Hepatocyte (in vitro differentiated cells): Measurements from ENCODE around the gene HOXD11. TPM values are rescaled to one million over a fixed set of nuclear protein-coding genes. Genes with fewer than 3 reads are reported as not detected.

ENCODE experiments used
- DNase-seq: peaks from one replicate; pipeline ENCODE4 v3.0.0-alpha.2; 2016; ENCODE audit warnings: low spot score
- H2AFZ ChIP-seq: fragments of 200-600 bp; sonication (generic); 2 replicates; pipeline ENCODE4 v1.6.0; 2016; ENCODE audit warnings: antibody characterized with exemption, mild to moderate bottlenecking
- H3K27ac ChIP-seq: fragments of 200-600 bp; sonication (generic); 2 replicates; pipeline ENCODE4 v1.5.1; 2016; ENCODE audit warnings: mild to moderate bottlenecking
- H3K27me3 ChIP-seq: fragments of 200-600 bp; sonication (generic); 2 replicates; pipeline ENCODE4 v1.6.1; 2016
- H3K36me3 ChIP-seq: fragments of 200-600 bp; sonication (generic); replicated peaks from 2 replicates; pipeline ENCODE4 v1.5.1; 2016; ENCODE audit warnings: low read depth; ENCODE audit not compliant: insufficient read depth
- H3K4me1 ChIP-seq: fragments of 200-600 bp; sonication (generic); 2 replicates; pipeline ENCODE4 v1.5.1; 2016; ENCODE audit warnings: mild to moderate bottlenecking, moderate library complexity; ENCODE audit not compliant: insufficient read depth
- H3K4me2 ChIP-seq: fragments of 200-600 bp; sonication (generic); 2 replicates; pipeline ENCODE4 v1.6.0; 2016
- H3K4me3 ChIP-seq: fragments of 200-600 bp; sonication (generic); 2 replicates; pipeline ENCODE4 v1.5.1; 2016; ENCODE audit warnings: mild to moderate bottlenecking
- H3K79me2 ChIP-seq: fragments of 200-600 bp; sonication (generic); 2 replicates; pipeline ENCODE4 v1.6.0; 2017; ENCODE audit warnings: mild to moderate bottlenecking
- H3K9me2 ChIP-seq: fragments of 200-600 bp; sonication (generic); replicated peaks from 2 replicates; pipeline ENCODE4 v1.6.0; 2017; ENCODE audit warnings: mild to moderate bottlenecking; ENCODE audit not compliant: insufficient read depth
- H3K9me3 ChIP-seq: fragments of 200-600 bp; sonication (generic); 2 replicates; pipeline ENCODE4 v1.5.1; 2016; ENCODE audit warnings: low read depth, mild to moderate bottlenecking
- H4K20me1 ChIP-seq: fragments of 200-600 bp; sonication (generic); 2 replicates; pipeline ENCODE4 v1.6.0; 2016; ENCODE audit warnings: mild to moderate bottlenecking; ENCODE audit not compliant: insufficient read depth, poor library complexity, severe bottlenecking
- EZH2 ChIP-seq: fragments of 200-600 bp; sonication (generic); IDR thresholded peaks from 2 replicates; pipeline ENCODE4 v1.6.1; 2016; ENCODE audit warnings: antibody characterized with exemption, mild to moderate bottlenecking, borderline replicate concordance
- EZH2phosphoT487 ChIP-seq: fragments of 200-600 bp; sonication (generic); IDR thresholded peaks from one replicate; pipeline ENCODE4 v1.6.1; 2018; ENCODE audit warnings: antibody characterized with exemption, mild to moderate bottlenecking, low read depth, moderate library complexity; ENCODE audit not compliant: unreplicated experiment, severe bottlenecking
- WGBS: methylation state at CpG from one replicate; pipeline ENCODE4 v1.1.6; 2016; ENCODE audit warnings: low lambda C conversion rate; ENCODE audit errors: missing lambda C conversion rate; 5-methylcytosine and 5-hydroxymethylcytosine counted together
- polyA plus RNA-seq: library from polyadenylated mRNA; unstranded; fragments of >200 nt; fragmentation: Nextera tagmentation; extraction: Ambion mirVana; gene quantifications from 2 replicates; pipeline ENCODE4 v1.2.1, GENCODE V29; 2016
- total RNA-seq: library from RNA; depleted of rRNA; stranded (reverse); fragments of >200 nt; gene quantifications from 2 replicates; pipeline ENCODE4 v1.2.3, GENCODE V29; 2014
- TF ChIP-seq, protein P1 (sequence below): fragments of 200-600 bp; sonication (generic); IDR thresholded peaks from 2 replicates; pipeline ENCODE4 v1.5.1; 2016; ENCODE audit warnings: antibody characterized with exemption, mild to moderate bottlenecking; ENCODE audit not compliant: poor library complexity

Gene HOXD11
- total and polyA plus RNA-seq, 2 experiments from 2014 or later = 6.3 to 9.9 TPM

DNA sequence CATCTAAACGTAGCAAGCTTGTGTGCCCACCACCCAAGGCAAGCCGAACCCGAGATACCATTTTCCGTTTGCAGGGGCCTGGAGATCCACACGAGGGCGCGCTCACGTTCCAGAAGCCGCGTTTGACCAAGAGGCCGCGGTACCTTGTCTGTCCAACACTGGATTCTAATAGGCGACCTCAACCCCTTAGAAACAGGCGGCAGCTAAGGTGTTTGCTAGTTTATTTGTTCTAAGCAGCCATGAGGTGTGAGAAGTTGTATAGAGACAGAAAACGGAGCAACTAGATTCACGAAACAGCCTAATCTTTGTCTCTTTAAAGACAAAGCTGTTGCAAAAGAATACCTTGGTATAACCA lies 4.2 kb downstream of the HOXD11 start:
- Histone ChIP-seq H3K79me2 (peaks cover 69% of the 10 kb centered on the region), H3K27ac (no peak overlapping the region), H3K27me3 (peaks cover 94% of the 10 kb centered on the region), H3K9me2 (no peaks in the 10 kb centered on the region), H3K4me3 (no peak overlapping the region), H3K4me2 (peak overlapping the region; percentile 73), H2AFZ (no peak overlapping the region), H4K20me1 (peaks cover 58% of the 10 kb centered on the region), H3K36me3 (no peaks in the 10 kb centered on the region), H3K4me1 (no peaks in the 10 kb centered on the region), H3K9me3 (peaks cover 3% of the 10 kb centered on the region)
- WGBS = 9% methylated on average over 16 of the region's 16 CpGs
- DNase-seq = peak; percentile 76
- TF ChIP-seq, protein P1, sequence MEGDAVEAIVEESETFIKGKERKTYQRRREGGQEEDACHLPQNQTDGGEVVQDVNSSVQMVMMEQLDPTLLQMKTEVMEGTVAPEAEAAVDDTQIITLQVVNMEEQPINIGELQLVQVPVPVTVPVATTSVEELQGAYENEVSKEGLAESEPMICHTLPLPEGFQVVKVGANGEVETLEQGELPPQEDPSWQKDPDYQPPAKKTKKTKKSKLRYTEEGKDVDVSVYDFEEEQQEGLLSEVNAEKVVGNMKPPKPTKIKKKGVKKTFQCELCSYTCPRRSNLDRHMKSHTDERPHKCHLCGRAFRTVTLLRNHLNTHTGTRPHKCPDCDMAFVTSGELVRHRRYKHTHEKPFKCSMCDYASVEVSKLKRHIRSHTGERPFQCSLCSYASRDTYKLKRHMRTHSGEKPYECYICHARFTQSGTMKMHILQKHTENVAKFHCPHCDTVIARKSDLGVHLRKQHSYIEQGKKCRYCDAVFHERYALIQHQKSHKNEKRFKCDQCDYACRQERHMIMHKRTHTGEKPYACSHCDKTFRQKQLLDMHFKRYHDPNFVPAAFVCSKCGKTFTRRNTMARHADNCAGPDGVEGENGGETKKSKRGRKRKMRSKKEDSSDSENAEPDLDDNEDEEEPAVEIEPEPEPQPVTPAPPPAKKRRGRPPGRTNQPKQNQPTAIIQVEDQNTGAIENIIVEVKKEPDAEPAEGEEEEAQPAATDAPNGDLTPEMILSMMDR = peak; percentile 82
- no peak for TF ChIP-seq EZH2phosphoT487
- TF ChIP-seq EZH2 = peak; percentile 81

DNA sequence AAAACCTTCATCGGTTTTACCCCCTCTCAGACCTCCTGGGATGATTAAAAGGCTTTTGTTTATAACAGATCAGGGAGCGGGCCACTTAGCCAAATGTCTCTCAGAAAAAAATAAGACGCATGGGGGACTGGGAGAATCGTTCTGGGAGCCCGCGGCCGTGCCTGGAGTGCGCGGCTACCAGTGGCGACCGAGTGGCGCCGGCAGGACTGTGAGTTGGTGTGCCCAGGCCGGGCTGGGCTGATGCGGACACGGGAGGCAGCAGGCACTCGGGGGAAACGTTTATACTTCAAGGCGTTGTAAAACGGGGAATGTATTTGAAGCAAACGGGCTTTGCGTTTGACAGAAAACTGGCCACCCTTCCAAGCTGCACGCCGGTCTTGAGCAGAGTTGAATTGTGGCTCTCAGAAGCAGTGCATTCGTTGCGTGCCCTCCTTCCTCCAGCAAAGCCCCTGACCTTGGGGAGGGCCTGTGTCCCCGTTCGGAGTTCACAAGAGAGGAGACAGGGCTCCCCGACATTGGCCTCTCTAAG lies 4.8 kb downstream of the HOXD11 start:
- H3K4me3 ChIP-seq = no peak overlapping the region
- TF ChIP-seq EZH2phosphoT487 = no peak
- no peak for TF ChIP-seq EZH2
- TF ChIP-seq, protein P1 = no peak
- H2AFZ ChIP-seq = no peak overlapping the region
- H3K4me2 ChIP-seq = peak overlapping the region; percentile 73
- WGBS = 16% methylated on average over 29 of the region's 29 CpGs
- H3K27ac ChIP-seq = no peak overlapping the region
- peaks cover 66% of the 10 kb centered on the region for H3K79me2 ChIP-seq
- no peak for DNase-seq
- H4K20me1 ChIP-seq = peaks cover 63% of the 10 kb centered on the region
- no peaks in the 10 kb centered on the region for H3K9me2 ChIP-seq
- H3K36me3 ChIP-seq = no peaks in the 10 kb centered on the region
- H3K4me1 ChIP-seq = no peaks in the 10 kb centered on the region
- H3K9me3 ChIP-seq = peaks cover 3% of the 10 kb centered on the region
- H3K27me3 ChIP-seq = peaks cover 94% of the 10 kb centered on the region

DNA sequence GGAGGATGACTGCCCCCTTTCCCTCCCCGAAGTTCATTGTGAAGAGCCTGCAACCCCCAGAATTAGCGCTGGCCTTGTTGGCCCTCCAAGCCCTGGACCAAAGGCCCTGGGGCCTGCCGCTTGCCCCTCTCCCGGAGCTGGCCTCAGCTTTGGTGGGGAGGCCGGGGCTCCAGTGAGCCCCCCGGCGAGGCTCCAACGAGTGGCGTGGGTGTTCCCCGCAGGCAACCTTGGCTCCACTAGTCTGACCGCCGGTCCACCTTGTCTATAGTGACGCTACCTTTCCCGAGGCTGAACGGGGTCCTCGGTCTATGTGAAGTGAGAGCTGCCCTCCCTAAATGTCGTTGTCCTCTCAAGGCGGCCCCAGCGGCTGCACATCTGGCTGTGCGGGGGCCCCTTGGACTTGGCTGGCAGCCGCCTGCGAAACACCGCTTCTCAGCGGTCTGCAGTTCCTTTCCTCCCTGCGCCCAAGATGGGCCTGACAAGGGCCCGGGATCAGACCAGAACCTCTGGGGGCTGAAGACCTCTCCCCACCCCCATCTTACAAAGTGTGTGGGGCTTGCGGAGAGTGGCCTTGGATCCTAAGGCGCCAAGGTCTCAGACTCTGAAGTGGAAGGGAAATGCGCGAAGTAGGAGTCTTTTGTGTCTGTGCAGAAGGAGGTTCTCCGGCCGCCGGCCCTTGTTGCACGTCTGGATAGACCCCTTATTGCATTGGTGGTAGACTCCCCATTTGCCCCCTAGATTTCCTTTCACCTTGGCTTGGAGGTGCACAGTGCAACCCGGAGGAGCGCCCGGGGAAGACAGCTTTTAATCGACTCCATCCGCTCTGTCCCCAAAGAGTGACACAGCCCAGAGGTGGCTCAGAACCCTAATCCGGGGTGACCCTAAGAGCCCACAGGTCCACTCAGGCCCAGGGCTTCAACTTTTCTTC lies 5.6 kb downstream of the HOXD11 start:
- peaks cover 3% of the 10 kb centered on the region for H3K9me3 ChIP-seq
- no peak overlapping the region for H3K27ac ChIP-seq
- H3K4me3 ChIP-seq = no peak overlapping the region
- no peaks in the 10 kb centered on the region for H3K4me1 ChIP-seq
- WGBS = 35% methylated on average over 40 of the region's 40 CpGs
- H3K9me2 ChIP-seq = no peaks in the 10 kb centered on the region
- peaks cover 67% of the 10 kb centered on the region for H3K79me2 ChIP-seq
- peaks cover 97% of the 10 kb centered on the region for H3K27me3 ChIP-seq
- no peak overlapping the region for H2AFZ ChIP-seq
- no peak for DNase-seq
- peaks cover 69% of the 10 kb centered on the region for H4K20me1 ChIP-seq
- TF ChIP-seq EZH2phosphoT487 (peak; percentile 44), EZH2 (no peak)
- peak overlapping the region; percentile 73 for H3K4me2 ChIP-seq
- no peaks in the 10 kb centered on the region for H3K36me3 ChIP-seq
